ENCODE results near the gene DSTYK.

Gene DSTYK

DNA sequence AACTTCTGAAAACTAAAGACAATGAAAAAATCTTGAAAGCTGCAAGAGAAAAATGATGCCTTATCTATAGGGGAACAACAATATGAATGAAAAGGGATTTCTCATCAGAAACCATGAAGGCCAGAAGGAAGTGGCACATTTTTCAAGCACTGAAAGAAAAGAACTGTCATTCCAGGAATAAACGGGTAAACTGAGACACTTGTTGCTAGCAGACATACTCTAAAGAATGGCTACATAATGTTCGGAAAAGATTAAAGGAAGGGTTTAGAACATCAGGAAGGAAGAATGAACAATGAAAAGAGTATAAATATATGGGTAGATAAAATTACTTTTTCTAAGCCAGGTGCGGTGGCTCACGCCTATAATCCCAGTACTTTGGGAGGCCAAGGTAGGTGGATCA lies 104.2 kb downstream of the DSTYK start:
- TF ChIP-seq, protein P1, sequence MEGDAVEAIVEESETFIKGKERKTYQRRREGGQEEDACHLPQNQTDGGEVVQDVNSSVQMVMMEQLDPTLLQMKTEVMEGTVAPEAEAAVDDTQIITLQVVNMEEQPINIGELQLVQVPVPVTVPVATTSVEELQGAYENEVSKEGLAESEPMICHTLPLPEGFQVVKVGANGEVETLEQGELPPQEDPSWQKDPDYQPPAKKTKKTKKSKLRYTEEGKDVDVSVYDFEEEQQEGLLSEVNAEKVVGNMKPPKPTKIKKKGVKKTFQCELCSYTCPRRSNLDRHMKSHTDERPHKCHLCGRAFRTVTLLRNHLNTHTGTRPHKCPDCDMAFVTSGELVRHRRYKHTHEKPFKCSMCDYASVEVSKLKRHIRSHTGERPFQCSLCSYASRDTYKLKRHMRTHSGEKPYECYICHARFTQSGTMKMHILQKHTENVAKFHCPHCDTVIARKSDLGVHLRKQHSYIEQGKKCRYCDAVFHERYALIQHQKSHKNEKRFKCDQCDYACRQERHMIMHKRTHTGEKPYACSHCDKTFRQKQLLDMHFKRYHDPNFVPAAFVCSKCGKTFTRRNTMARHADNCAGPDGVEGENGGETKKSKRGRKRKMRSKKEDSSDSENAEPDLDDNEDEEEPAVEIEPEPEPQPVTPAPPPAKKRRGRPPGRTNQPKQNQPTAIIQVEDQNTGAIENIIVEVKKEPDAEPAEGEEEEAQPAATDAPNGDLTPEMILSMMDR (IDR thresholded peaks at IDR 0.05; ENCODE audit: low read depth, low read length): no peak
- H3K4me3 ChIP-seq (replicated peaks in 1 of 2; ENCODE audit: low read depth in 2 of 2, low read length in 2 of 2): no peak overlapping the region
- DNase-seq (ENCODE audit: low read depth in 2 of 2): no peak

- no peak overlapping the region for H3K4me3 ChIP-seq (replicated peaks in 1 of 2; ENCODE audit: low read depth in 2 of 2, low read length in 2 of 2)
- TF ChIP-seq, protein P1 (IDR thresholded peaks at IDR 0.05; ENCODE audit: low read depth, low read length): no peak
- DNase-seq (ENCODE audit: low read depth in 2 of 2): no peak
Measured at GRCh38 chr1:205102404-205102803, 109.1 kb downstream of the DSTYK start.

- DNase-seq (ENCODE audit: low read depth in 2 of 2): no peak
- no peak overlapping the region for H3K4me3 ChIP-seq (replicated peaks in 1 of 2; ENCODE audit: low read depth in 2 of 2, low read length in 2 of 2)
- TF ChIP-seq, protein P1 (IDR thresholded peaks at IDR 0.05; ENCODE audit: low read depth, low read length): no peak
Measured at GRCh38 chr1:205098242-205098641, 113.3 kb downstream of the DSTYK start.

- no peak for DNase-seq (ENCODE audit: low read depth in 2 of 2)
- TF ChIP-seq, protein P1 (IDR thresholded peaks at IDR 0.05; ENCODE audit: low read depth, low read length): no peak
- no peak overlapping the region for H3K4me3 ChIP-seq (replicated peaks in 1 of 2; ENCODE audit: low read depth in 2 of 2, low read length in 2 of 2)
Measured at GRCh38 chr1:205095422-205095821, 116.1 kb downstream of the DSTYK start.

Data from cardiac fibroblast (primary cell).